Panc1 (cell line): ENCODE results near the gene PIGC. TPM values are rescaled to one million over a fixed set of nuclear protein-coding genes. Genes with fewer than 3 reads are reported as not detected.

Source experiments
- ATAC-seq: fragments of 200-7000 bp; cut with Tn5 transposase; 2 replicates; pipeline ENCODE4 v1.9.1; 2020; ENCODE audit warnings: mild to moderate bottlenecking, moderate library complexity
- BruUV-seq: library from RNA; stranded (reverse); fragments of 400-500 nt; replicated peaks from 2 replicates; lab custom pipeline; 2021; lab: Mats Ljungman, UMichigan
- CTCF ChIA-PET: fragments of 300-600 bp; sonication (Branson Sonifier 250); formaldehyde crosslinking; loops from one replicate; lab custom pipeline; 2022; ENCODE audit warnings: antibody characterized with exemption; lab: Charles Lee
- POLR2A ChIA-PET: fragments of 300-600 bp; sonication (Branson Sonifier 250); formaldehyde crosslinking; loops from one replicate; lab custom pipeline; 2022; ENCODE audit warnings: antibody characterized with exemption; lab: Charles Lee
- DNase-seq: peaks from one replicate; pipeline ENCODE4 v3.0.0-alpha.2; 2010; ENCODE audit warnings: low read depth, low spot score
- H3K27ac ChIP-seq: 2 replicates; pipeline ENCODE4 v1.5.1; 2011; ENCODE audit warnings: mild to moderate bottlenecking, low read length, inconsistent platforms
- H3K27me3 ChIP-seq: fragments of 200-500 bp; sonication (Bioruptor generic); 2 replicates; pipeline ENCODE4 v1.6.0; 2014; ENCODE audit warnings: low read length, inconsistent platforms; ENCODE audit not compliant: control insufficient read depth, insufficient read depth
- H3K36me3 ChIP-seq: fragments of 200-500 bp; sonication (Bioruptor generic); 2 replicates; pipeline ENCODE4 v1.5.1; 2014; ENCODE audit warnings: inconsistent platforms, mild to moderate bottlenecking, low read length, moderate library complexity; ENCODE audit not compliant: control insufficient read depth, insufficient read depth
- H3K4me1 ChIP-seq: 2 replicates; pipeline ENCODE4 v1.5.1; 2011; ENCODE audit warnings: inconsistent platforms, mild to moderate bottlenecking, low read length, moderate library complexity; ENCODE audit not compliant: control insufficient read depth, insufficient read depth
- H3K4me3 ChIP-seq, 2 experiments: 2 replicates each; pipeline ENCODE4 v1.5.1; 2011 to 2012; ENCODE audit warnings: low read depth in 2 of 2, low read length in 2 of 2, mild to moderate bottlenecking in 2 of 2, inconsistent platforms in 1 of 2, moderate library complexity in 1 of 2
- H3K9me3 ChIP-seq: fragments of 200-500 bp; sonication (Bioruptor generic); 2 replicates; pipeline ENCODE4 v1.5.1; 2014; ENCODE audit warnings: low read depth, mild to moderate bottlenecking, inconsistent platforms, low read length, moderate library complexity; ENCODE audit not compliant: control insufficient read depth, insufficient read depth
- POLR2AphosphoS5 ChIP-seq: IDR thresholded peaks from 2 replicates; pipeline ENCODE4 v1.6.1; 2012; ENCODE audit warnings: mild to moderate bottlenecking, low read depth, low read length, moderate library complexity
- SIN3A ChIP-seq: IDR thresholded peaks from 2 replicates; pipeline ENCODE4 v1.6.1; 2012; ENCODE audit warnings: low read depth, mild to moderate bottlenecking, low read length, moderate library complexity, borderline replicate concordance; ENCODE audit not compliant: insufficient read depth
- TCF7L2 ChIP-seq: IDR thresholded peaks from 2 replicates; pipeline ENCODE4 v1.6.1; 2011; ENCODE audit warnings: mild to moderate bottlenecking, low read depth, low read length, inconsistent platforms
- in situ Hi-C: cut with HindIII; loops from 2 replicates; pipeline ENCODE4 v1.10.0; 2016; ENCODE audit warnings: low sequenced_read_pairs, low pct_unique_long_range_greater_than_20kb
- intact Hi-C: fragments of 100-400 bp; cut with micrococcal nuclease; formaldehyde crosslinking; loops from one replicate; pipeline ENCODE4 v1.10.0; 2022; ENCODE audit not compliant: unreplicated experiment
- total RNA-seq: library from RNA; stranded (reverse); gene quantifications from one replicate; pipeline ENCODE4 v1.2.1, GENCODE V29; 2021; ENCODE audit not compliant: unreplicated experiment
- TF ChIP-seq, protein P1 (sequence below), 2 experiments: IDR thresholded peaks; 2 replicates each; pipeline ENCODE4 v1.6.1; 2011 to 2012; ENCODE audit warnings: low read depth in 2 of 2, control low read depth in 1 of 2, low read length in 1 of 2, mild to moderate bottlenecking in 1 of 2, moderate library complexity in 1 of 2; ENCODE audit not compliant: insufficient read depth in 1 of 2
- TF ChIP-seq, protein P2 (sequence below): fragments of 450-650 bp; IDR thresholded peaks from 2 replicates; pipeline ENCODE4 v1.5.1; 2017; ENCODE audit warnings: mild to moderate bottlenecking

Gene PIGC
- total RNA-seq, 1 experiment from 2014 or later = 23.6 TPM

DNA sequence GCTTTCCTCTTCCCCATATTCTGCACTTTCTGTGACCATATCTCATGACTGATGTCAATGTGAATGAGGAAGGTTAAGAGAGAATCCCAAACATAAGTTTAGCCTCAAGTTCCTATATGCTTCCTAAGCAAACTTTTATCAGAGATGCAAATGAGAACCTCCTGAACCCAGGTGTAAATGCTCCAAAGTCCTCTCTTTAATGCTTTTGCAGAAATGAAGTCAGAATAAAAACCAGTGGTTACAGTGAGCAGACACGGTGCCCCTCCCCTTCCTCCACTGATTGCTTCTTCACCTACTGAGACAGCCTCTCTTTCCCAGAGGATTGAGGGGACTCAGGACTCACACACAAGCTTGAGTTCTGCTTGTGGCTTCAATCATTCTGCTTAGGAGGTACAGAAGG is 11.6 kb upstream of the PIGC start:
- no peak for ATAC-seq

DNA sequence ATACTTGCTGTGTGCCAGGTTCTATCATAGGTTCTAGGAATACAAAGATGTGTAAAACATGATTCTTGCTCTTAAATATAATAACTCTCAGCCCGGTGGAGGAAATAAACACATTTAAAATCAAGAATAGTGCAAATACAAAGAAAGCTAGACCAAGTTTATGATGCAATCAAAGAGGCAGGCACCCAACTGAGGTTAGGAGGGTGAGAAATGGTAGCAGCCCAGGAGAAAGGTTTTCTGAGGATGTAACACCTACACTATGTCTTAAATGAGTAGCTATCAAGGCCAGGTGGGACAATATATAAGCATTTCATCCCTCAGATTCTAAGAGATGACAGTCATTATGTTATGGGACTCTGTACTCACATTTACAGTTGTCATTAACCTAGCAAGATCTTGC is 9.7 kb upstream of the PIGC start:
- in situ Hi-C loops (no loop called here), intact Hi-C loops (no loop called here)
- no TSS peak for BruUV-seq
- TF ChIP-seq TCF7L2 = no peak
- TF ChIP-seq, protein P1, sequence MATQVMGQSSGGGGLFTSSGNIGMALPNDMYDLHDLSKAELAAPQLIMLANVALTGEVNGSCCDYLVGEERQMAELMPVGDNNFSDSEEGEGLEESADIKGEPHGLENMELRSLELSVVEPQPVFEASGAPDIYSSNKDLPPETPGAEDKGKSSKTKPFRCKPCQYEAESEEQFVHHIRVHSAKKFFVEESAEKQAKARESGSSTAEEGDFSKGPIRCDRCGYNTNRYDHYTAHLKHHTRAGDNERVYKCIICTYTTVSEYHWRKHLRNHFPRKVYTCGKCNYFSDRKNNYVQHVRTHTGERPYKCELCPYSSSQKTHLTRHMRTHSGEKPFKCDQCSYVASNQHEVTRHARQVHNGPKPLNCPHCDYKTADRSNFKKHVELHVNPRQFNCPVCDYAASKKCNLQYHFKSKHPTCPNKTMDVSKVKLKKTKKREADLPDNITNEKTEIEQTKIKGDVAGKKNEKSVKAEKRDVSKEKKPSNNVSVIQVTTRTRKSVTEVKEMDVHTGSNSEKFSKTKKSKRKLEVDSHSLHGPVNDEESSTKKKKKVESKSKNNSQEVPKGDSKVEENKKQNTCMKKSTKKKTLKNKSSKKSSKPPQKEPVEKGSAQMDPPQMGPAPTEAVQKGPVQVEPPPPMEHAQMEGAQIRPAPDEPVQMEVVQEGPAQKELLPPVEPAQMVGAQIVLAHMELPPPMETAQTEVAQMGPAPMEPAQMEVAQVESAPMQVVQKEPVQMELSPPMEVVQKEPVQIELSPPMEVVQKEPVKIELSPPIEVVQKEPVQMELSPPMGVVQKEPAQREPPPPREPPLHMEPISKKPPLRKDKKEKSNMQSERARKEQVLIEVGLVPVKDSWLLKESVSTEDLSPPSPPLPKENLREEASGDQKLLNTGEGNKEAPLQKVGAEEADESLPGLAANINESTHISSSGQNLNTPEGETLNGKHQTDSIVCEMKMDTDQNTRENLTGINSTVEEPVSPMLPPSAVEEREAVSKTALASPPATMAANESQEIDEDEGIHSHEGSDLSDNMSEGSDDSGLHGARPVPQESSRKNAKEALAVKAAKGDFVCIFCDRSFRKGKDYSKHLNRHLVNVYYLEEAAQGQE (IDR thresholded peaks at IDR 0.05; ENCODE audit: insufficient read depth in 1 of 2, low read depth in 2 of 2, low read length in 1 of 2) = no peak
- TF ChIP-seq, protein P2, sequence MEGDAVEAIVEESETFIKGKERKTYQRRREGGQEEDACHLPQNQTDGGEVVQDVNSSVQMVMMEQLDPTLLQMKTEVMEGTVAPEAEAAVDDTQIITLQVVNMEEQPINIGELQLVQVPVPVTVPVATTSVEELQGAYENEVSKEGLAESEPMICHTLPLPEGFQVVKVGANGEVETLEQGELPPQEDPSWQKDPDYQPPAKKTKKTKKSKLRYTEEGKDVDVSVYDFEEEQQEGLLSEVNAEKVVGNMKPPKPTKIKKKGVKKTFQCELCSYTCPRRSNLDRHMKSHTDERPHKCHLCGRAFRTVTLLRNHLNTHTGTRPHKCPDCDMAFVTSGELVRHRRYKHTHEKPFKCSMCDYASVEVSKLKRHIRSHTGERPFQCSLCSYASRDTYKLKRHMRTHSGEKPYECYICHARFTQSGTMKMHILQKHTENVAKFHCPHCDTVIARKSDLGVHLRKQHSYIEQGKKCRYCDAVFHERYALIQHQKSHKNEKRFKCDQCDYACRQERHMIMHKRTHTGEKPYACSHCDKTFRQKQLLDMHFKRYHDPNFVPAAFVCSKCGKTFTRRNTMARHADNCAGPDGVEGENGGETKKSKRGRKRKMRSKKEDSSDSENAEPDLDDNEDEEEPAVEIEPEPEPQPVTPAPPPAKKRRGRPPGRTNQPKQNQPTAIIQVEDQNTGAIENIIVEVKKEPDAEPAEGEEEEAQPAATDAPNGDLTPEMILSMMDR = no peak
- TF ChIP-seq SIN3A = no peak
- no peak for TF ChIP-seq POLR2AphosphoS5
- no peak for DNase-seq
- ChIA-PET POLR2A (no interaction called here), CTCF (interaction anchor here (0.7 kb wide), 1 partner anchor 526 kb away, joined by 3 read pairs; no protein-coding TSS in a partner anchor)
- Histone ChIP-seq H3K4me3 (no peak overlapping the region), H3K36me3 (no peaks in the 10 kb centered on the region), H3K9me3 (no peaks in the 10 kb centered on the region), H3K27ac (no peak overlapping the region), H3K4me1 (peaks cover 26% of the 10 kb centered on the region), H3K27me3 (no peaks in the 10 kb centered on the region)
- ATAC-seq = no peak

More for the DNA sequence above, 11.6 kb upstream of the PIGC start:
- Histone ChIP-seq H3K36me3 (no peaks in the 10 kb centered on the region), H3K27ac (no peak overlapping the region), H3K4me3 (no peak overlapping the region), H3K27me3 (no peaks in the 10 kb centered on the region; the same call in 1 of the 2 replicates), H3K9me3 (no peaks in the 10 kb centered on the region), H3K4me1 (peaks cover 10% of the 10 kb centered on the region)
- no TSS peak for BruUV-seq
- no peak for DNase-seq
- TF ChIP-seq POLR2AphosphoS5 (no peak), SIN3A (no peak)
- intact Hi-C loops (no loop called here), in situ Hi-C loops (no loop called here)
- ChIA-PET CTCF (interaction anchor here (0.6 kb wide), 1 partner anchor 577 kb away, joined by 3 read pairs; no protein-coding TSS in a partner anchor), POLR2A (no interaction called here)

DNA sequence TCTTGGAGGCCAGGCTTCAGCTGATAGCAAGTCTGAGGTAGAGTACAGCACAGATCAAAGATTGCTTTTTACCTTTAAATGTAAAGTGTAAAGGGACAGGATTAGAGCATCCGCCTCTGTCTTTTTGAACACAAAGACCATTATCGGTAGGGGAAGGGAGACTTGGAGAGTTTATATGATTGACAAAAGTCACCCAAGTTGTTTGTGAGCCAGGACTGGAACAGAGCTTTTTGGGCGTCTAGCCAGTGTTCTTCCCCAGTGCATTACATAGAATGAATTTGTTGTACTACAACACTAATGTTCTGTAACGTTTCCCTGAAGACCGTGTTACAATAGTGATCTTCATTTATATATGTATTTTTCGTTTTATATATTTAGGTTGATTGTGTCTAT is 9.3 kb upstream of the PIGC start:
- in situ Hi-C loops = no loop called here
- intact Hi-C loops = no loop called here

More for the DNA sequence above, 9.3 kb upstream of the PIGC start:
- Histone ChIP-seq H3K36me3 (no peaks in the 10 kb centered on the region), H3K27ac (no peak overlapping the region), H3K4me3 (no peak overlapping the region), H3K27me3 (no peaks in the 10 kb centered on the region), H3K4me1 (peaks cover 28% of the 10 kb centered on the region), H3K9me3 (no peaks in the 10 kb centered on the region)
- ChIA-PET POLR2A (no interaction called here), CTCF (no interaction called here)
- no peak for DNase-seq
- no TSS peak for BruUV-seq
- ATAC-seq = no peak
- TF ChIP-seq SIN3A = no peak
- TF ChIP-seq POLR2AphosphoS5 = no peak
- TF ChIP-seq, protein P2 = no peak
- no peak for TF ChIP-seq TCF7L2
- TF ChIP-seq, protein P1 (IDR thresholded peaks at IDR 0.05; ENCODE audit: insufficient read depth in 1 of 2, low read depth in 2 of 2, low read length in 1 of 2) = no peak
